ENCODE data around the gene STK32C.

DNA sequence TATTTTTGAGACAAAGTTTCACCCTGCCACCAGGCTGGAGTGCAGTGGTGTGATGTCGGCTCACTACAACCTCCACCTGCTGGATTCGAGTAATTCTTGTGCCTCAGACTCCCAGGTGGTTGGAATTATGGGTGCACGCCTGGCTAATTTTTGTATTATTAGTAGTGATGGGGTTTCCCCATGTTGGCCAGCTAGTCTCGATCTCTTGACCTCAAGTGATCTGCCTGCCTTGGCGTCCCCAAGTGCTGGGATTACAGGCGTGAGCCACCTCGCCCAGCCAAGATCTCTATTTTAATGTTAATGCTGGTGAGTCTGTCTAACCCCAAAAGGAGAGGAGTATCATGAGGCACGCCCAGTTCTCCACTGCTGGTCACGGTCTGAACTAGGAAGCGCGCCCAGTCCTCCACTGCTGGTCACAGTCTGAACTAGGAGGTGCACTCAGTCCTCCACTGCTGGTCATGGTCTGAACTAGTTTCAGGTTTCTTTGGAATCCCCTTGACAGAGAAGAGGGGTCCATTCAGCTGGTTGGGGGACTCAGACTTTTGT lies 18.7 kb upstream of the STK32C start:
- TF ChIP-seq, protein P1, sequence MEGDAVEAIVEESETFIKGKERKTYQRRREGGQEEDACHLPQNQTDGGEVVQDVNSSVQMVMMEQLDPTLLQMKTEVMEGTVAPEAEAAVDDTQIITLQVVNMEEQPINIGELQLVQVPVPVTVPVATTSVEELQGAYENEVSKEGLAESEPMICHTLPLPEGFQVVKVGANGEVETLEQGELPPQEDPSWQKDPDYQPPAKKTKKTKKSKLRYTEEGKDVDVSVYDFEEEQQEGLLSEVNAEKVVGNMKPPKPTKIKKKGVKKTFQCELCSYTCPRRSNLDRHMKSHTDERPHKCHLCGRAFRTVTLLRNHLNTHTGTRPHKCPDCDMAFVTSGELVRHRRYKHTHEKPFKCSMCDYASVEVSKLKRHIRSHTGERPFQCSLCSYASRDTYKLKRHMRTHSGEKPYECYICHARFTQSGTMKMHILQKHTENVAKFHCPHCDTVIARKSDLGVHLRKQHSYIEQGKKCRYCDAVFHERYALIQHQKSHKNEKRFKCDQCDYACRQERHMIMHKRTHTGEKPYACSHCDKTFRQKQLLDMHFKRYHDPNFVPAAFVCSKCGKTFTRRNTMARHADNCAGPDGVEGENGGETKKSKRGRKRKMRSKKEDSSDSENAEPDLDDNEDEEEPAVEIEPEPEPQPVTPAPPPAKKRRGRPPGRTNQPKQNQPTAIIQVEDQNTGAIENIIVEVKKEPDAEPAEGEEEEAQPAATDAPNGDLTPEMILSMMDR (IDR thresholded peaks at IDR 0.05): no peak
- no peak for TF ChIP-seq POLR2A (IDR thresholded peaks at IDR 0.05)
